Uterus (tissue), 4 donors: Measurements from ENCODE around the gene ABLIM2. TPM values are rescaled to one million over a fixed set of nuclear protein-coding genes. Genes with fewer than 3 reads are reported as not detected.

Experiments used
- DNase-seq, 2 donors: peaks; one replicate each; pipeline ENCODE4 v3.0.0-alpha.2; 2019 to 2020
- H3K27ac ChIP-seq, 2 donors: fragments of 200-600 bp; sonication (generic); 1 replicate in 1 of 2; 2 replicates in 1 of 2; pipeline ENCODE4 v1.5.1; 2016 to 2018
- H3K27me3 ChIP-seq, 2 donors: fragments of 200-600 bp; sonication (generic); one replicate each; pipeline ENCODE4 v1.5.1; 2018 to 2019; ENCODE audit warnings: control low read depth in 1 of 2
- H3K36me3 ChIP-seq, 2 donors: fragments of 200-600 bp; sonication (generic); one replicate each; pipeline ENCODE4 v1.5.1; 2019; ENCODE audit warnings: control low read depth in 1 of 2
- H3K4me1 ChIP-seq, 2 donors: fragments of 200-600 bp; sonication (generic); one replicate each; pipeline ENCODE4 v1.5.1; 2018 to 2019; ENCODE audit warnings: control low read depth in 1 of 2
- H3K4me3 ChIP-seq, 2 donors: fragments of 200-600 bp; sonication (generic); 1 replicate in 1 of 2; 2 replicates in 1 of 2; pipeline ENCODE4 v1.5.1; 2018 to 2019; ENCODE audit warnings: mild to moderate bottlenecking in 1 of 2
- H3K9me3 ChIP-seq, 2 donors: fragments of 200-600 bp; sonication (generic); one replicate each; pipeline ENCODE4 v1.5.1; 2019; ENCODE audit warnings: control low read depth in 1 of 2
- CTCF ChIP-seq, 4 experiments: fragments of 200-600 bp in 2 of 4; fragments of 450-650 bp in 2 of 4; sonication (generic) in 2 of 4; IDR thresholded peaks; one replicate each; pipeline ENCODE4 v1.5.1; 2016 to 2019; ENCODE audit warnings: antibody characterized with exemption in 4 of 4, mild to moderate bottlenecking in 2 of 4, moderate library complexity in 1 of 4
- POLR2A ChIP-seq, 2 donors: fragments of 450-650 bp; IDR thresholded peaks; one replicate each; pipeline ENCODE4 v1.6.1; 2016; ENCODE audit warnings: antibody characterized with exemption in 2 of 2, mild to moderate bottlenecking in 1 of 2, moderate library complexity in 1 of 2
- intact Hi-C: fragments of 100-400 bp; cut with DNase I; formaldehyde crosslinking; loops from one replicate; pipeline ENCODE4 v1.15.1; 2023; ENCODE audit warnings: low total_unique reads
- total RNA-seq, 4 donors: library from RNA; depleted of rRNA in 3 of 4; stranded (reverse); fragments of >200 nt in 3 of 4; gene quantifications; one replicate each; pipeline versions ENCODE4 v1.1.0 to v1.2.4, GENCODE V29; 2014 to 2023
- donor health status: DM: yes; HTN: yes; CAD: no.

ABLIM2 gene
- total RNA-seq, 4 donors from 2014 or later: 0.77 to 6.0 (median 1.5) TPM

GRCh38 chr4:8106451-8107025, 52.1 kb downstream of the ABLIM2 start:
- no peak for TF ChIP-seq POLR2A (IDR thresholded peaks at IDR 0.05)
- no peak for TF ChIP-seq CTCF (IDR thresholded peaks at IDR 0.05)
- no peak for DNase-seq
- H3K36me3 ChIP-seq: no peaks in the 10 kb centered on the region
- H3K4me1 ChIP-seq: no peaks in the 10 kb centered on the region
- H3K9me3 ChIP-seq: no peaks in the 10 kb centered on the region
- no peak overlapping the region for H3K27ac ChIP-seq
- no peaks in the 10 kb centered on the region for H3K27me3 ChIP-seq
- H3K4me3 ChIP-seq: no peak overlapping the region
- intact Hi-C loops: no loop called here

DNA sequence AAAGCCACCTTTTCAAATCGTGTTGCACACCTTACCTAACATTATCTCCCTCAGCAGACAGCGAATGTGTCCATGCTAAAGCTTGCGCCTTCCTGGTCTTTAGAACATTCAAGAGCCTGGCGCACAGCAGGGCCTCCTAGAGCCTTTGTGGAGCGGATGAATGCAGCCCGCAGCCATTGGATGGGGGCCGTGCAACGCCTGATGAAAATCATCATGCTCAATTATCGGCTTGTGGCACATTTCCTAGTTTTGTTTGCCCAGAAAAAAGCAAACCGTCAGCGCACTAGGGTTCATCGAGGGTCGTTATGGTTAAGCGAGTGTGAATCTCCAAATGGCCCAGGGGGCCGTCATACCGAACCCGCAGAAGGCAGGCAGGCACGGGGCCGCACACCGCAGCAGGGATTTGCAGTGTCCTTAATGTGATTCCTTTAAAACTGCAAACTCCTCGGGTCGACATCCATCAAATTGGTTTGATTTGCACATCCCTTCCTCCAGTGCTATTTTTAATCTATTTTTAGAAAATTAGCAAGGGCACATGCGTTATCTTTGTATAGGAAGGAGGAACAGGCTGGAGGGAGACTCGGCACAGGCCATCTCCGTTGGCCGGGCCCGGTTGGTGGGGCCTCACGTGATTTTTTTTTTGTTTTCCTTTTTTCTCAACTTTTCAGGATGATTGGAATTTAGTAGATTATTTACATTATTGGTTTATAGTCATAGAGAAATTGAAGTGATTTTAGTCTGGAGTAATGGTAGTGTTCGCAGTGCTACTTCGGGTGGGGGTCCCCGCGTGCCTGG, 53.1 kb downstream of the ABLIM2 start:
- Histone ChIP-seq H3K9me3 (no peaks in the 10 kb centered on the region), H3K27me3 (no peaks in the 10 kb centered on the region), H3K4me1 (no peaks in the 10 kb centered on the region), H3K27ac (no peak overlapping the region), H3K36me3 (no peaks in the 10 kb centered on the region), H3K4me3 (no peak overlapping the region)
- intact Hi-C loops: no loop called here
- no peak for TF ChIP-seq POLR2A (IDR thresholded peaks at IDR 0.05)
- no peak for TF ChIP-seq CTCF (IDR thresholded peaks at IDR 0.05)
- DNase-seq: no peak

DNA sequence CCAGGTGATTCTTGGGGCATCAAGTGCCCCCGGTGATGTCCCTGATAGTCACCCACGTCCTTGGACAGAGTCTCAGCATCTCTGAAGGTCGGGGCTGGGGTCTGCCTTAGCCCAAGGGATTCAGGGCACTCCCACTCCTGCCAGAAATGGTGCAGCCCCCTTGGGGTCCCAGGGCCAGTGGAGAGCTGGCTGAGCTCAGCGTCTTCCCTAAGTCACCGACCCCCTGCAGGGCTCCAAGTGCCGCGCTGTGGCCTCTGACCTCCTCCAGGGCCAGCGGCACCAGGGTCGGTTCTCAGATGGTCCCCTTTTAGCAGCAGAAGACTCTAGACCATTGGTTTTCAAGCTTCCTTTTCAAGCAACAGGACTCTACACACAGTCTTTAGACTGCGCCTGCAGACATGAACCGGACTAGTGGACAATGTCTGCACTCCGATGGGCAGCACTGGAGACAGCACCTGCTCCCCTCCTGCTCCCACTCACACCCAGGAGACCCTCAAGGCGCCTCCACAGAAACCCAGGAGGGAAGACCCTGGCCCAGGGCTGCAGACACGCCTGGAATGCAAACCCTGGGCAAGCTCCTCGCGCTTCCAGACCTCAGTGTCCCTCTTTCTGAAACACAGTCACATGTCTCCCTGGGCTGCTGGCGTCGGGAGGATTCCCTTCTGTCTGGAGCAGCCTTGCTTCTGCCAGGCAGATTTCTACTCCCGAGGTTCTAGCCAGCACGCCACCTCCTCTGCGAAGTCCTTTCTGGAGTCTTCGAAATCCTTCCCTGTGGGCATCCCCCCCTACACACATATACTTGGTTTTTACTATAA, 53.9 kb downstream of the ABLIM2 start:
- intact Hi-C loops: no loop called here
- H3K4me3 ChIP-seq: no peak overlapping the region
- DNase-seq: no peak

GRCh38 chr4:8103421-8104390, 54.9 kb downstream of the ABLIM2 start:
- intact Hi-C loops: no loop called here
- no peak overlapping the region for H3K27ac ChIP-seq

More for the DNA sequence above, 53.9 kb downstream of the ABLIM2 start:
- Histone ChIP-seq H3K9me3 (no peaks in the 10 kb centered on the region), H3K36me3 (no peaks in the 10 kb centered on the region), H3K27ac (no peak overlapping the region), H3K27me3 (no peaks in the 10 kb centered on the region), H3K4me1 (no peaks in the 10 kb centered on the region)
- no peak for TF ChIP-seq POLR2A (IDR thresholded peaks at IDR 0.05)

More at GRCh38 chr4:8103421-8104390, 54.9 kb downstream of the ABLIM2 start:
- Histone ChIP-seq H3K4me3 (no peak overlapping the region), H3K4me1 (no peaks in the 10 kb centered on the region), H3K36me3 (no peaks in the 10 kb centered on the region), H3K9me3 (no peaks in the 10 kb centered on the region), H3K27me3 (no peaks in the 10 kb centered on the region)
- no peak for TF ChIP-seq CTCF (IDR thresholded peaks at IDR 0.05)
- no peak for TF ChIP-seq POLR2A (IDR thresholded peaks at IDR 0.05)
- DNase-seq: no peak
